Mesothelial cell of epicardium (in vitro differentiated cells): ENCODE data around the gene SLC43A2. TPM values are rescaled to one million over a fixed set of nuclear protein-coding genes. Genes with fewer than 3 reads are reported as not detected.

Source experiments
- DNase-seq, 2 experiments: peaks; one replicate each; pipeline ENCODE4 v3.0.0; 2021; ENCODE audit warnings: low spot score in 2 of 2; ENCODE audit not compliant: unreplicated experiment in 2 of 2
- H3K27ac Mint-ChIP-seq: 2 replicates; pipeline ENCODE4 v1.8.0; 2021; ENCODE audit warnings: mixed read lengths
- H3K27me3 Mint-ChIP-seq: 2 replicates; pipeline ENCODE4 v1.8.0; 2021; ENCODE audit warnings: low read depth, mixed read lengths
- H3K36me3 Mint-ChIP-seq: 2 replicates; pipeline ENCODE4 v1.8.0; 2021; ENCODE audit warnings: mixed read lengths
- H3K4me1 Mint-ChIP-seq: 2 replicates; pipeline ENCODE4 v1.8.0; 2021; ENCODE audit warnings: mixed read lengths
- H3K4me3 Mint-ChIP-seq: 2 replicates; pipeline ENCODE4 v1.8.0; 2021; ENCODE audit warnings: mild to moderate bottlenecking, moderate library complexity, mixed read lengths
- H3K9me3 Mint-ChIP-seq: 2 replicates; pipeline ENCODE4 v1.8.0; 2021; ENCODE audit warnings: mixed read lengths
- total RNA-seq: library from RNA; stranded (reverse); gene quantifications from 3 replicates; pipeline ENCODE4 v1.2.1, GENCODE V29; 2021
- TF ChIP-seq, protein P1 (sequence below): fragments of 200-600 bp; sonication (generic); IDR thresholded peaks from one replicate; pipeline ENCODE4 v1.5.0; 2021; ENCODE audit warnings: antibody characterized with exemption; ENCODE audit not compliant: unreplicated experiment

Gene SLC43A2
- total RNA-seq, 1 donor from 2014 or later: 12.4 TPM

DNA sequence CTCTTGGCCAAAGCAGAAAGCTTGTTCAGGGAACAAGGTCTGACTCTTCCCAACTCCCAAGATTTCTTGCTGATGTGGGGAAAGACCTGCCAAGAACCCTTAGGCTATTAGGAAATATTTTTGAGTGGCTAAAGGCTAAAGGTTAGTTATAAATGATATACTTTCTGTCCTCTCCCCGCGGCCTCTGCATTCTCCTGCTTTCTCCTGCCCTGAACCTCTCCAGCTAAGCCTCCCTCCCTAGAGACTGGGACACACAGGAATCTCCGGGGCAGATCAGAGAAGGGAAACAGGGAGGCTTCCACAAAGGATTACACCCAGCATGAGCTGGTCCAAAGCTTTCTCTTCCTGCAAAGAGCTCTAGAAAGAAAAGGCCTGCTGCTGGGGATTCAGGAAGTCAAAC, 2.3 kb downstream of the SLC43A2 start:
- TF ChIP-seq, protein P1, sequence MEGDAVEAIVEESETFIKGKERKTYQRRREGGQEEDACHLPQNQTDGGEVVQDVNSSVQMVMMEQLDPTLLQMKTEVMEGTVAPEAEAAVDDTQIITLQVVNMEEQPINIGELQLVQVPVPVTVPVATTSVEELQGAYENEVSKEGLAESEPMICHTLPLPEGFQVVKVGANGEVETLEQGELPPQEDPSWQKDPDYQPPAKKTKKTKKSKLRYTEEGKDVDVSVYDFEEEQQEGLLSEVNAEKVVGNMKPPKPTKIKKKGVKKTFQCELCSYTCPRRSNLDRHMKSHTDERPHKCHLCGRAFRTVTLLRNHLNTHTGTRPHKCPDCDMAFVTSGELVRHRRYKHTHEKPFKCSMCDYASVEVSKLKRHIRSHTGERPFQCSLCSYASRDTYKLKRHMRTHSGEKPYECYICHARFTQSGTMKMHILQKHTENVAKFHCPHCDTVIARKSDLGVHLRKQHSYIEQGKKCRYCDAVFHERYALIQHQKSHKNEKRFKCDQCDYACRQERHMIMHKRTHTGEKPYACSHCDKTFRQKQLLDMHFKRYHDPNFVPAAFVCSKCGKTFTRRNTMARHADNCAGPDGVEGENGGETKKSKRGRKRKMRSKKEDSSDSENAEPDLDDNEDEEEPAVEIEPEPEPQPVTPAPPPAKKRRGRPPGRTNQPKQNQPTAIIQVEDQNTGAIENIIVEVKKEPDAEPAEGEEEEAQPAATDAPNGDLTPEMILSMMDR: no peak
- no peak overlapping the region for H3K27ac Mint-ChIP-seq
- no peaks in the 10 kb centered on the region for H3K9me3 Mint-ChIP-seq
- H3K4me1 Mint-ChIP-seq: peaks cover 9% of the 10 kb centered on the region
- no peak for DNase-seq
- H3K36me3 Mint-ChIP-seq: peaks cover 3% of the 10 kb centered on the region
- H3K27me3 Mint-ChIP-seq: peaks cover 27% of the 10 kb centered on the region
- H3K4me3 Mint-ChIP-seq: peak overlapping the region; percentile 63

DNA sequence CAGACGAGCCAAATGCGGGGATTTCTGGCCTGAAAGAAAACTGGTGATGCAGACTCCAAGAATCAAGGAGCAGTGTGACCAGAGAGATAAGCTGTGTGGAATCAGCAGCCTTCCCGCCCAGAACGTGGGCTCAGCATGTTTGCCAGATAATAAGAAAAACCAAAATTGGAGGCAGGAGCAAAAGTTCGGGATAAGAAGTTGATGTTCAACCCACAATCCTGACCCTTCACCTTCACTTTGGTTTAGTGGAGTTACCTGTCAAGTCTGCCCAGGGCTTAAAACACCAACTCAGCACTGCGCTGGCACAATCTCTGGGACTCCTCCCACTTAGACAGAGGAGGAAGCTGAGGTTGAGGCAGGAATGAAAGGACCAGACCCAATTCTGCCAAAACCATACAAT, 3.1 kb downstream of the SLC43A2 start:
- Mint-ChIP-seq H3K9me3 (no peaks in the 10 kb centered on the region), H3K27me3 (peaks cover 19% of the 10 kb centered on the region), H3K4me1 (peaks cover 9% of the 10 kb centered on the region), H3K36me3 (peaks cover 3% of the 10 kb centered on the region), H3K27ac (no peak overlapping the region), H3K4me3 (no peak overlapping the region)
- no peak for DNase-seq
- TF ChIP-seq, protein P1: no peak

DNA sequence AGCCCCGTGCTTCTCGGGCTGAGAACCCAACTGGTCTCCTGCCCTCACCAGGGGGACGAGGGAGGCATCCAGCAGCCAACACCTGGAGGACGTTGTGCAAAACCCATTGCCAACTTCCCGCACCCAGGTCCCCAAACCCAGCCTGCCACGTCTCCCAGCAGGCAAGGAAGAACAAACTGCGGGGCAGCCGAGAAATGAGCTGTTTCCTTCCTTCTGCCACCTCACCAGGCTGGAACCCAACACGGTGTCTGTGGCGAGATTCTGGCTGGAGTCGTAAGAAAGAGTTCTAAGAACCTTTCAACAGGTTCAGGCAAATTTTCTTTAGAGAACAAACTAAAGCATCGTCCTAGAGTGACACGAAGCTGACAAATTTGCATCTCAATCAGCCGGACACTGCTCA, 3.6 kb downstream of the SLC43A2 start:
- peaks cover 14% of the 10 kb centered on the region for H3K27me3 Mint-ChIP-seq

DNA sequence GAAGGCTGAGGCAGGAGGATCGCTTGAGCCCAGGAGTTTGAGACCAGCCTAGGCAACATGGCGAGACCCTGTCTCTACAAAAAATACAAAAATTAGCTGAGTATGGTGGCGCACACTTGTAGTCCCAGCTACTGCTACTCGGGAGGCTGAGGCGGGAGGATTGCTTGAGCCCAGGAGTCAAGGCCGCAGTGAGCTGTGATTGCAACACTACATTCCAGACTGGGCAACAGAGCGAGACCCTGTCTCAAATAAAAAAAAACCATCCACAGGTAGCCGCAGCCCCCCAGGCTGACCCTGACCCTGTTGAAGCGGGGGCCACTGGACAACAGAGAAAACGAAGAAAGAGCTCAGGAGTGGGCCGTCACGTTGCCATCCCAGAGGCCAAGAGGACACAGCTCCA, 4.0 kb downstream of the SLC43A2 start:
- Mint-ChIP-seq H3K36me3 (peaks cover 3% of the 10 kb centered on the region), H3K27ac (no peak overlapping the region), H3K9me3 (no peaks in the 10 kb centered on the region), H3K4me3 (no peak overlapping the region), H3K27me3 (peaks cover 13% of the 10 kb centered on the region), H3K4me1 (peaks cover 6% of the 10 kb centered on the region)
- TF ChIP-seq, protein P1: no peak
- DNase-seq: no peak

More for the DNA sequence above, 3.6 kb downstream of the SLC43A2 start:
- Mint-ChIP-seq H3K4me3 (no peak overlapping the region), H3K9me3 (no peaks in the 10 kb centered on the region), H3K4me1 (peaks cover 7% of the 10 kb centered on the region), H3K36me3 (peaks cover 3% of the 10 kb centered on the region), H3K27ac (no peak overlapping the region)
- TF ChIP-seq, protein P1: no peak
- DNase-seq: no peak

DNA sequence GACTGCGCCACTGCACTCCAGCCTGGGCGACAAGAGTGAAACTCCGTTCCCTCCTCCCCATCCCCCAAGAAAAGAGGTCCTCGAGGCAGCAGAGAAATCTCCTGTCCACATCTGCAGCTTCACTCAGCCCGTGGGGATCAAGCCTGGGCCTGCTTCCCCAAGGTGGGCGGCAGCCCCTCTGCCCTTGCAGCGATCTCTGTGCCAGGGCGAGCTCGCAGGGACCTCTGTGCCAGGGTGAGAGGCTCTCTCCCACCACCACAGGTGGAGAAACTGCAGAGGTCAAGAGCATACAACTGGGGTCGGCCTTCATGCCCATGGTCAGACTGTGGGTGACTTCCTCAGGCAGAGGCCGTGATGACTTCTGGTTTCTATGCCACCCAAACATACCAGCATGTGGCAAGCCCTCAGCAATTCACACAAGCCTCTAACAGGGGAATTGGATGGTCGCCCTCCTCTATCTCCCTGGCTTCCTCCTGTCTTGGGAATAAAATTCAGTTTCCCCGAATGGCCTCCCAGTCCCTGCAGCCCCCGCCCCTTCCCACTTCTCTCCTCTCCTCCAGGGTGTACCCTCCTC, 5.5 kb downstream of the SLC43A2 start:
- H3K4me3 Mint-ChIP-seq: no peak overlapping the region
- peaks cover 6% of the 10 kb centered on the region for H3K4me1 Mint-ChIP-seq
- H3K9me3 Mint-ChIP-seq: no peaks in the 10 kb centered on the region
- peaks cover 3% of the 10 kb centered on the region for H3K36me3 Mint-ChIP-seq
- DNase-seq: no peak
- H3K27me3 Mint-ChIP-seq: peaks cover 11% of the 10 kb centered on the region
- no peak overlapping the region for H3K27ac Mint-ChIP-seq
- TF ChIP-seq, protein P1: no peak
